ENCODE results near the gene SLC66A1.
"Not testable (repeated sequence)": the region's sequence is repeated elsewhere in the genome, so short reads cannot be mapped to it uniquely, and the experiment has no call there.

Gene SLC66A1, protein sequence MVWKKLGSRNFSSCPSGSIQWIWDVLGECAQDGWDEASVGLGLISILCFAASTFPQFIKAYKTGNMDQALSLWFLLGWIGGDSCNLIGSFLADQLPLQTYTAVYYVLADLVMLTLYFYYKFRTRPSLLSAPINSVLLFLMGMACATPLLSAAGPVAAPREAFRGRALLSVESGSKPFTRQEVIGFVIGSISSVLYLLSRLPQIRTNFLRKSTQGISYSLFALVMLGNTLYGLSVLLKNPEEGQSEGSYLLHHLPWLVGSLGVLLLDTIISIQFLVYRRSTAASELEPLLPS

DNA sequence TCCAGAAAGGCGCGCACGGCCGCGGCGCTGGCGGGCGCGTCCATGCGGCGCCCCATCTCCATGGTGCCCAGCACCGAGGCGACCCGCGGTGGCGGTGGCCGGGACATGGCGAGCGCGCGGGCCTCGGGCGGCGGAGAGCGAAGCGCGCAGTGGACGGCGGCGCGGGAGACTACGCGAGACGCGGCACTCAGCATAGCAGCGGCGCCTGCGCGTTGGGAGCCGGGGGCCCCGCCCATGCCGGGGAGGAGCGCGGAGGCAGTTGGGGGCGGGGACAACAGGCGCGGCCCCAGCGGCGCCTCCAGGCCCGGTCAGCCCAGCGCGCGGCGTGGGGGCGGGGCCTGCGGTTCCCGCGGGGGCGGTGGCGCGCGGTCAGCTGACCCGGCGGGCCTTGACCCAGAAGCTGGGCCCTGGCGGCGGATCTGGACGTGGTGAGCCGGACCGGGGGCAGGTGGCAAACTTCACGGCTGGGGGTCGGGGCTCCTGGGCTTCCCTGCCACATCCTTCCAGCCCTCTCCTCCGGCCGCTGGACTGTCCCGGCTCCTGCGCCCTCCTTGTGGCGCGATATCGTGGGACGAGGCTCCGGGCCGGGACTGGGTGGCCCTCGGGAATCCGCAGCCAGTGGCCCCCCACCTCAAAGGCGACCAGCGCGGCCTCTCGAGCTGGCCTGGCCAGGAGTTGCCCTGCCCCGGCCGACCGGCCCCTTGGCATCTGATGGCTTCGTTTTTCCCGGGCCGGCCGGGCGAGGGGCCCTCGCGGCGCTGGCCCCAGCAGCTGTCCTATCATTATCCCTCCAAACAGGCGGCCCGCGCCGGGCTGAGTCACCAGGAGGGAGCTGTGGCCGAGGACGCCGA lies at the start of gene SLC66A1, which contains the start of gene AKR7A2:
TSS of gene SLC66A1 (plus strand) at position 396 of the 851 bp plus-strand sequence. CDS start 5,352 bp downstream, outside the sequence.
TSS of gene AKR7A2 (minus strand) at position 214 of the 851 bp plus-strand sequence. CDS start at position 194, 20 bp downstream.
- DNase-seq (ENCODE audit: low spot score) (peak; percentile 82), FAIRE-seq (no peak)

DNA sequence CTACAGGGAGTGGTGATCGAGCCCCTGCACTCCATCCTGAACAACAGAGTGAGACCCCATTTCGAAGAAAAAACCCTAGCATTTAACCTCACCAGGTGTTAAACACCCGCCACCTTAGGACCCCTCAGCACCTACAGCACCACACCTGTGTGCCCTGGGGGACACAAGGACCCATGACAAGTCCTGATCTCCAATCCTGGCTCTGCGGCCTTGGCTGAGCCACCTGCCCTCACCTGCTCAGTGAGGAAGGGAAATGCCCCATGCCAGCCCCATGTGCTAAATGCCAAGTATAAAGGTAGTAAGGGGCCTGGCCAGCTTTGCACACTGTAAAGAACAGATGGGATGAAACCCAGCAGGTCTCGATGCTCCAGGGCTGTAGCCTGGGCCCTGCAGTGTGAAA lies 49.4 kb upstream of the SLC66A1 start:
- FAIRE-seq (no peak), DNase-seq (ENCODE audit: low spot score) (no peak)

DNA sequence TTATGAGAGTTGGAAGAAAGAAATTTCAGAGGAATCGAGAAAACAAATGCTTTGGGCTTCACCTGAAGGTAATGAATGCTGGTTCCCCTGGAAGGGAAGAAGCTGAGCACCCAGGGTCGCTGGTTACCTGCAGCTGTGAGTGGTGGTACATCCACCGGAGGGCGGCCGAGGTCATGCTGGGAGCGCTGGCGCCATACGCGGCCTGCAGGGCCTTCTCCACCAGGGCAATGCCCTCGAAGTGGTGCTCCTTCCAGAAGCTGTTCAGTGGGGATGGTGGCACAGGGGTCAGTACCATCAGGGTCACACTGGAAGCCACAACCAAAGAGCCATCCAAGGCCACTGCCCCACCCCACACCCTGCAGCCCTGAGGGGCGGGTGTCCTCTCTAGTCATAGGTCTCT lies 43.7 kb upstream of the SLC66A1 start:
- FAIRE-seq, result no peak

DNA sequence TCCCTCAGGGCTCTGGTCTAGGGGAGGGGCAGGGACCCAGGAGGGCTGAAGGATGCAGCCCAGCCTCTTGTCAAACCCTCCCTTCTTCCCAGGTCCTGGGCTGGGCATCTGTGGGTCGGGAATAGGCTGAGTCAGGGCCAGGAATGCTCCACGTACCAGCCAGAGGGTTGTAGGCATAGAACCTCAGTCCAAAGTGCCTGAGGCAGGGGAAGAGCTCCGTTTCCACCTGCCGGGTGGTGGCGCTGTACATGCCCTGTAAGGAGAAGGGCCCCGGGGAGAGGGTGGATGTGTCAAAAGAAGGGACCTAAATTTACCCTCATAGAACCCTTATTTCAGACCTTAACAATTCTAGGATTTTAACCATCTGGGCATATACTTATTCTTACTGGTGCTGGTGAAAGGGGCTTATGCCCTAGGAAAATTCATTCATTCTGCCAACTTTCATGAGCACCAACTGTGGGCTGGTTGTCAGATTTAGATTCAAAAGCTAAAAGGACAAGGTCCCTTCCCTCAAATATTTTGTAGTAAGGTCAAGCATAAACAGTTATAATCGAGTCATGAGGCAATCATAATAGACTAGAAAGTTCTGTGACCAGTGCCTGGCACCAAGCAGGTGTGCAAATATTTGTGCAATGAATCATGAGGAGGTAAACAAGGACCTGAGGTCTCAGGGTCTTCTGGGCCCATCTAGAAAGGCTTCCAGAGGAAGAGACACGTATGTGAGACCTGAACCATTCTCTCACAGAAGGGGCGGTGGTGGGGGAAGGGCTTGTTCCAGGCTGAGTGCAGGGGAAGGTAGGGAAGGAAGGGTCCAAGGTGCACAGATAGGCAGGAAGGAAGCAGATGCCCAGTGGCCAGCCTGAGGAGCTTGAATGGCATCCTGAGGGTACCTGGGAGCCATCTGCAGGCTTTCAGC lies 42.4 kb upstream of the SLC66A1 start:
- FAIRE-seq; DNase-seq (ENCODE audit: low spot score): not testable (repeated sequence)

More for the DNA sequence above, 43.7 kb upstream of the SLC66A1 start:
- no peak for DNase-seq (ENCODE audit: low spot score)

DNA sequence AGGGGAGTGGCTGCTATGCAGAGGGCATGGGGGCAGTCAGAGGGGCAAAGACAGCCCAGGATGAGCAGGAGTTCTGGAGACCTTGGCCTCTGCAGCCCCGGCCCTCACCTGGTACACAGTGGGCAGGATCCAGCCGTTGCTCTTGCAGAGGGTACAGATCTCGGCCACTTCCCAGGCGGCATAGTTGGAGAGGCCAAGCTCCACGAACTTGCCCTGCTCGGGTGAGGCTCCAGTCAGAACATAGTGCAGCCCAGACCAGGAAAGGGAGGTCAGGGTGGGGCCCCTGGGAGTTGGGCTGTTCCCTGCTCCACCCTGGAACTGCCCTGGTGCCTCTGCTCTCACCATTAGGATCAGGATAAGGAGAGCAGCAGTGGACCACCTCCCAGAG lies 41.8 kb upstream of the SLC66A1 start:
- FAIRE-seq; DNase-seq (ENCODE audit: low spot score): not testable (repeated sequence)

DNA sequence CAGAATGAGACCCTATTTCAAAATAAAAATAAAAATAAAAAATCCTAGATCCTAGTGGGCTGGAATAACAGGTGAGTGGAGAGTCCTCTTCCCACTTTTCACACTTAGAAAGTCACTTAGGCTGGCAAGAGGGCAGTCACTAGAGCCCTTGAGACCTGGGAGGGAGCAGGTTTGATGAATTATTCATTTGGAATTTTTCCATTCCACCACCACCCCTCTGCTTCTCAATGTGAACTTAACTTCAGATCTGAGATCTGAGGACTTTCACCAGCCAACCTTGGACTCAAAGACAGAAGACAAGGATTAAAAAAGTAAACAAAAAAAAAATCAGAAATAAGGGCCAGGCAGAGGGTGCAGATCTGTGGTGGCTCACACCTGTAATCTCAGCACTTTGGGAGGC lies 40.1 kb upstream of the SLC66A1 start:
- FAIRE-seq, result no peak

DNA sequence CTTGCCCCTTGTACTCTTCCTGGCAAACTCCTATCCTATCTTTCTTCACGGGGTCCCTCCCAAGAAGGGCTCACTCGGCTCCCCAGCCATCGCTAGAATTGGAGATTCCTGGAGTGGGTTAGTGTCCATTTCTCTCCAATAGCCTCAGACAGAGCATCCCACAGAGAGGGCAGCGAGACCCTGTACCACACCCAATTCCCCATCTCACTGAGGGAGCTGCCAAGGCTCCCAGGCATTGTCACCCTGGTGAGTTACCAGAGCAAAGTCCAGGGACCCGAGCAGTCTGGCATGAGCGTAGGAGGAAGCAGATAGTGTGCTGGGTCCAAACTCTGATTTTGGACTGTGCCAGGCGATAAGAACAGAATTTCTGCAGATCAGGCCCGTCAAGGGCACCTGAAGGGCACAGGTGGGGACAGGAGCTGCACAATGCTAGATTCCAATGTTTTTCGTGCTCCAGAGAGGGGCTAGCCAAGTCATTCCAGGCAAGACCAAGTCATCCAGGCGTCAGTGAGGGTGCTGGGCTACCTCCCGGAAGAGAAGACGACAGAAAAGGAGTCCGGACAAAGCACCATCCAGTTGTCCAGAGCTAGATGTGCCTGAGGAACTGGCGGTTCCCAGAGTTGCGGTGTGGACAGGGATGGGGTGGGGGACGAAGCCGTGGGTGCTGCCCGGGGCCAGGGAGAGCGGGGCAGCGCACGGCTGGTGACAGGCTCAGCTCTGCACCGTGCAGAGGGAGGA lies 38.9 kb upstream of the SLC66A1 start:
- DNase-seq (ENCODE audit: low spot score) (no peak), FAIRE-seq (no peak)

More for the DNA sequence above, 40.1 kb upstream of the SLC66A1 start:
- no peak for DNase-seq (ENCODE audit: low spot score)

DNA sequence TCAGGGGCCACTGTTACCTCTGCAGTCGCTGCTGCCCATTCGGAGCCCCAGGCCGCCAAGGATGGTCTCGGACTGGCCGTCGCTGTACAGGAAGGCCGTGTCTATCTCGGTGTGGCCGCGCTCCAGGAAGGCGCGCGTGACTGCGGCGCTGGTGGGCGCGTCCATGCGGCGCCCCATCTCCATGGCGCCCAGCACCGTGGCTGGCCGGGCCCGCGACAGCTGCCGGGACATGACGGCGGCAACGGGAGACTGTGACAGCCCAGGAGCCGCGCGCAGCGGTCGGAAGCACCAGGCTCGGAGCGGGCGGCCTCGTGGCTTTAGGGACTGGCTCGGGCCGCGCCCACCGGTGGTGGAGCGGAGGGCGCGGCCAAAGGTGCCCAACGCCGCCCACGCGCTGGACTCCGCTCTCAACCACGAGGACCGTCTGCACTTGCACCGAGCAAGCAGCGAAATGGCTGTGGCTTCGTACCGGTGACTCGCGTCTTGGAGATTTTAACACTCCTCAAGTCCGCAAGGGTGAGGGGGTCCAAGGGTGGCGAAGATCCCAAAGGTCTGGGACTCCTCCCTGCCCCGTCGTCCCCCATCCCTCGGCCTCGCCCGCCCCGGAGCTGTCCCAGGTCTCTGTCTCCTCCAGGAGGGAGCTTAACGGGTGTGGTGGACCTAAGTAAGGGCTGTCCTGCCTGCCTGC lies 38.1 kb upstream of the SLC66A1 start:
- not testable (repeated sequence) for DNase-seq (ENCODE audit: low spot score); FAIRE-seq

DNA sequence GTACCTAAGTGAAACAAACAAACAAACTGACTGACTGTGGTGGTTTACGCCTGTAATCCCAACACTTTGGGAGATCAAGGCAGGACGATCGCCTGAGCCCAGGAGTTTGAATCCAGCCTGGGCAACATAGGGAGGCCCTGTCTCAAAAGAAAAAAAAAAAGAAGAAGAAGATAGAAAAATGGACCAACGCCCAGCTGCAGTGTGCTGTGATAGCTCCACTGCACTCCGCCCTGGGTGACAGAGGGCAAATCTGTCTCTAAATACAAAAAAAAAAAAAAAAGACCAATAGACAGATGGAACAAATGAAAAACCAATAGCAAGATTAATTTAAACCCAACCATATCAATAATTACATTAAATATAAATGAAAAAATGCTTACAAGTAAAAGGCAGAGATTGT lies 37.5 kb upstream of the SLC66A1 start:
- DNase-seq (ENCODE audit: low spot score), result no peak
- FAIRE-seq, result no peak

DNA sequence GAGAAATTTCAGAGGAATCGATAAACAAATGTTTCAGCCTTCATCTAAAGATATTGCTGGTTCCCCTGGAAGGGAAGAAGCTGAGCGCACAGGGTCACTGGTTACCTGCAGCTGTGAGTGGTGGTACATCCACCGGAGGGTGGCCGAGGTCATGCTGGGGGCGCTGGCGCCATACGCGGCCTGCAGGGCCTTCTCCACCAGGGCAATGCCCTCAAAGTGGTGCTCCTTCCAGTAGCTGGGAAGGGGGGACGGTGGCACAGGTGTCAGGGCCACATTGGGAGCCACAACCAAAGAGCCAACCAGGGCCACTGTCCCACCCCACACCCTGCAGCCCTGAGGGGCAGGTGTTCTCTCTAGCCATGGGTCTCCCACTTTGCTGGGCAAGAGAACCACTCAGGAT lies 28.2 kb upstream of the SLC66A1 start:
- DNase-seq (ENCODE audit: low spot score) (no peak), FAIRE-seq (no peak)

DNA sequence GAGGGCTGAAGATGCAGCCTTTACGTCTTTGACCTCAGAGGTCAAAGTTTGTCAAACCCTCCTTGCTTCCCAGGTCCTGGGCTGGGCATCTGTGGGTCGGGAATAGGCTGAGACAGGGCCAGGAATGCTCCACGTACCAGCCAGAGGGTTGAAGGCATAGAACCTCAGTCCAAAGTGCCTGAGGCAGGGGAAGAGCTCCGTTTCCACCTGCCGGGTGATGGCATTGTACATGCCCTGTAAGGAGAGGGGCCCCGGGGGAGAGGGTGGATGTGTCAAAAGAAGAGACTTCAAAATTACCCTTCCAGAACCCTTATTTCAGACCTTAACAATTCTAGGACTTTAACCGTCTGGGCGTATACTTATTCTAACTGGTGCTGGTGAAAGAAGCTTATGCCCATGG lies 27.2 kb upstream of the SLC66A1 start:
- DNase-seq (ENCODE audit: low spot score) (no peak), FAIRE-seq (no peak)

DNA sequence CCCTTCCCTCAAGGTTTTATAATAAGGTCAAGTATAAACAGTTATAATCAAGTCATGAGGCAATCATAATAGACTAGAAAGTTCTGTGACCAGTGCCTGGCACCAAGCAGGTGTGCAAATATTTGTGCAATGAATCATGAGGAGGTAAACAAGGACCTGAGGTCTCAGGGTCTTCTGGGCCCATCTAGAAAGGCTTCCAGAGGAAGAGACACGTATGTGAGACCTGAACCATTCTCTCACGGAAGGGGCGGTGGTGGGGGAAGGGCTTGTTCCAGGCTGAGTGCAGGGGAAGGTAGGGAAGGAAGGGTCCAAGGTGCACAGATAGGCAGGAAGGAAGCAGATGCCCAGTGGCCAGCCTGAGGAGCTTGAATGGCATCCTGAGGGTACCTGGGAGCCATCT lies 26.8 kb upstream of the SLC66A1 start:
- FAIRE-seq; DNase-seq (ENCODE audit: low spot score): not testable (repeated sequence)

DNA sequence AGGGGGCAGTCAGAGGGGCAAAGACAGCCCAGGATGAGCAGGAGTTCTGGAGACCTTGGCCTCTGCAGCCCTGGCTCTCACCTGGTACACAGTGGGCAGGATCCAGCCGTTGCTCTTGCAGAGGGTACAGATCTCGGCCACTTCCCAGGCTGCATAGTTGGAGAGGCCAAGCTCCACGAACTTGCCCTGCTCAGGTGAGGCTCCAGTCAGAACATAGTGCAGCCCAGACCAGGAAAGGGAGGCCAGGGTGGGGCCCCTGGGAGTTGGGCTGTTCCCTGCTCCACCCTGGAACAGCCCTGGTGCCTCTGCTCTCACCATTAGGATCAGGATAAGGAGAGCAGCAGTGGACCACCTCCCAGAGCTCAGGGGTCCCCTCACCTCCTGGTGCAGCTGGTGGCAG lies 26.3 kb upstream of the SLC66A1 start:
- FAIRE-seq, result not testable (repeated sequence)

DNA sequence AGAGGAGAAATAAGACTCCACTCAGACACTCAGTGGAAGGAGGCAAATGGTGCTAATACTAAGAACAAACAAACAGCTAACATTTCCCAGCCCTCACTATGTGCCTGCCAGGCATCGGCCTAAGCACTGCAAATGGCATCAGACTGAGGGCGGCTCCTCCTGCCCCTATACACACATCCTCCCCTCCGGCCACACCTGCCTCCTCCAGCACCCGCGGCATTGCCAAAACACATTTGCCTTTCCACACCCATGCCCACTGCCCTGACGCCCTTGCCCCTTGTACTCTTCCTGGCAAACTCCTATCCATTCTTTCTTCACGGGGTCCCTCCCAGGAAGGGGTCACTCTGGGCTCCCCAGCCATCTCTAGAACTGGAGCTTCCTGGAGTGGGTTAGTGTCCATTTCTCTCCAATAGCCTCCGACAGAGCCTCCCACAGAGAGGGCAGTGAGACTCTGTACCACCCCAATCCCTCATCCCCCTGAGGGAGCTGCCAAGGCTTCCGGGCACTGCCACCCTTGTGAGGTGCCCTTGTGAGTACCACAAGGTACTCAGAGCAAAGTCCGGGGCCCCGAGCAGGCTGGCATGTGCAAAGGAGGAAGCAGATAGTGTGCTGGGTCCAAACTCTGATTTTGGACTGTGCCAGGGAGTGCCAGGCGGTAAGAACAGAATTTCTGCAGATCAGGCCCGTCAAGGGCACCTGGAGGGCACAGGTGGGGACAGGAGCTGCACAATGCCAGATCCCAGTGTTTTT lies 24.5 kb upstream of the SLC66A1 start:
- DNase-seq (ENCODE audit: low spot score) (no peak), FAIRE-seq (no peak)

More for the DNA sequence above, 26.3 kb upstream of the SLC66A1 start:
- not testable (repeated sequence) for DNase-seq (ENCODE audit: low spot score)

DNA sequence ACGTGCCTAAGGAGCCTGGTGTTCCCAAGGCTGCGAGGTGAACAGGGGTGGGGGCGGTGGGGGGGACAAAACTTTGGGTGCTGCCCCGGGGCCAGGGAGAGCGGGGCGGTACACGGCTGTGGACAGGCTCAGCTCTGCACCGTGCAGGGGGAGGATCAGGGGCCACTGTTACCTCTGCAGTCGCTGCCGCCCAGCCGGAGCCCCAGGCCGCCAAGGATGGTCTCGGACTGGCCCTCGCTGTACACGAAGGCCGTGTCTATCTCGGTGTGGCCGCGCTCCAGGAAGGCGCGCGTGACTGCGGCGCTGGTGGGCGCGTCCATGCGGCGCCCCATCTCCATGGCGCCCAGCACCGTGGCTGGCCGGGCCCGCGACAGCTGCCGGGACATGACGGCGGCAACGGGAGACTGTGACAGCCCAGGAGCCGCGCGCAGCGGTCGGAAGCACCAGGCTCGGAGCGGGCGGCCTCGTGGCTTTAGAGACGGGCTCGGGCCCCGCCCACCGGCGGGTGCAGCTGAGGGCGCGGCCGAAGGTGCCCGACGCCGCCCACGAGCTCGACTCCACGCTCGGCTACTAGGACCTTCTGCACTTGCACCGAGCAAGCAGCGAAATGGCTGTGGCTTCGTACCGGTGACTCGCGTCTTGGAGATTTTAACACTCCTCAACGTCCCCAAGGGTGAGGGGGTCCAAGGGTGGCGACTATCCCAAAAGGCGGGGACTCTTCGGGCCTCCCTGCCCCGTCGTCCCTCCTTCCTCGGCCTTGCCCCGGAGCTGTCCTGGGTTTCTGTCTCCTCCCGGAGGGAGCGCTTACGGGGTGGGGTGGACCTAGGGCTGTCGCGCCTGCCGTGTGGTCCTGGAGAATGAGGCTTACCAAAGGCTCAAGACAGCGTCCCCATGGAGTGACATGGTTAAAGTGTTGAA lies 23.5 kb upstream of the SLC66A1 start, which contains the start of gene AKR7A3:
TSS of gene AKR7A3 (minus strand) at position 447 of the 918 bp plus-strand sequence. CDS start at position 386, 61 bp downstream.
- FAIRE-seq; DNase-seq (ENCODE audit: low spot score): not testable (repeated sequence)

DNA sequence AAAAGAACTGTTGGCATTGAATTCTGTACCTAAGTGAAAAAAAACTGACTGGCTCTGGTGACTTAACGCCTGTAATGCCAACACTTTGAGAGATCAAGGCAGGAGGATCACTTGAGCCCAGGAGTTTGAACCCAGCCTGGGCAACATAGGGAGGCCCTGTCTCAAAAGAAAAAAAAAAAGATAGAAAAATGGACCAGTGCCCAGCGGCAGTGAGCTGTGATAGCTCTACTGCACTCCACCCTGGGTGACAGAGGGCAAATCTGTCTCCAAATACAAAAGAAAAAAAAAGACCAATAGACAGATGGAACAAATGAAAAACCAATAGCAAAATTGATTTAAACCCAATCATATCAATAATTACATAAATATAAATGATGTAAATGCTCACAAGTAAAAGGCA lies 22.9 kb upstream of the SLC66A1 start:
- no peak for DNase-seq (ENCODE audit: low spot score)
- no peak for FAIRE-seq

DNA sequence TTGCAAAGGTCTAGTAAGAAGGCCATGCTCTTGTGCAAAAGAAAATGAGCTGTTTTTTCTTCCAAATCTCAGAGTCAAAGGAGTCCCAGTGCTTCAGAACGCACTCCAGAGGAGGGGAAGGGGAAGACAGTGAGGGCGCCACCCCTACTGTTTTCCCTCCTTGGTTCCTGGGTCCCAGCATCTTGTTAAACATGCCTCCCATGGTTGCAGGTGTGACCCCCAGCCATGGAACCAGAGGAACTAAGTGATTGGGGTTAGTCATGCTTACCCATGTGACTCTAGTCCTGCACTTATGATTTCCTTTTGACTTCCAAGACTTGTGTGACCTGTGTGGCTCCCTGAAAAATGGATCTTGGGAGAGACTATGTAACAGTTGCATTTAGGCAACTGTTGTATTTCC lies 17.5 kb upstream of the SLC66A1 start:
- no peak for DNase-seq (ENCODE audit: low spot score)
- no peak for FAIRE-seq

DNA sequence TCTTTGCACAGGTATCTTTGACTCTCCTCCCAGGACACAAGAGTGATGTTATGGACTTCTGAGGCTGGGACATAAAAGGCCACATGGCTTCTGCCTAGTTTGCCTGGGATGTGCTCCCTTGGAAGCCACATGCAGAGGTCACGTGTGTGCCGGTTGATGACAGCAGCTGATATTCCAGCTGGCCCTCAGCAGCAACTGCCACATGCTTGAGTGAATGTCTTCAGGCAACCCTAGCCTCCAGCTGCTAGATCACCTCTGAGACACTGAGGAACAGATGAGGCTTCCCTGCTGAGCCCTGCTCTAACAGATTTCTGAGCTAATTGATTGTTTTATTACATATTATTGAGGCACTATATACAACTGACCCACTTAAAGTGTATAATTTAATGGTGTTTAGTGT lies 11.9 kb upstream of the SLC66A1 start:
- no peak for FAIRE-seq
- no peak for DNase-seq (ENCODE audit: low spot score)

Data from RCC 7860 (cell line).